GM18867 (cell line): ENCODE data around the gene PAMR1.
"Not testable (repeated sequence)": the region's sequence is repeated elsewhere in the genome, so short reads cannot be mapped to it uniquely, and the experiment has no call there.

Experiments
- ATAC-seq: cut with Tn5 transposase; IDR thresholded peaks from one replicate; pipeline ENCODE4 v1.9.1; 2021; ENCODE audit warnings: mild to moderate bottlenecking, moderate library complexity; ENCODE audit not compliant: unreplicated experiment

The PAMR1 gene

DNA sequence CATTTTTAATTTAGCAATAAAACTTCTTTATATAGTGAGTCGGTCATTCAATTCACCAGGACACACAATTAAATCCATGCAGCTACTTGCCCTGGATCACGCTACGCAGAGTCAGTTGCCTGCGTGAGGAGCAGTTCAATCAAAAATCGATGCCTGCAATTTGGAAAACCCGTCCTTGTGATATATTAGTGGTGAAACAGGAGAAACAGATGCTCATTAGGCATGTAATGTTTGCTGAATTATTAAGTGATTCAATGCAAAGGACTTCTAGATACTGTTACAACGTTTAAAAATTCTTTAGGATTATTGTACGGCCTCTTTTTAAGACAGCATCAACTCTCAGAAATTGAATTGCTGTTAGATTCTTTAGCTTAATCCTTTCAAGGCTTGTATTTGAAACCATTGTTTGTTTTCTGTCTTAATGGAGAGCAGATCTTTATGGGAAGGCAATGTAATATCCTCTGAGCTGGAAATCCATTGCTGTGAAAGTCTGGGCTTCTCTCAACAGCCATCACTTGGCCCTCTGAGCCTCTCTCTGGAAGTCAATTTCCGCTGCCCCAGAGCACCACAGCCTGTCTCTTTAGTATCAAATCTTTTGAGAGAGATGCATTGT lies 20.1 kb upstream of the PAMR1 start:
- ATAC-seq, result no peak

DNA sequence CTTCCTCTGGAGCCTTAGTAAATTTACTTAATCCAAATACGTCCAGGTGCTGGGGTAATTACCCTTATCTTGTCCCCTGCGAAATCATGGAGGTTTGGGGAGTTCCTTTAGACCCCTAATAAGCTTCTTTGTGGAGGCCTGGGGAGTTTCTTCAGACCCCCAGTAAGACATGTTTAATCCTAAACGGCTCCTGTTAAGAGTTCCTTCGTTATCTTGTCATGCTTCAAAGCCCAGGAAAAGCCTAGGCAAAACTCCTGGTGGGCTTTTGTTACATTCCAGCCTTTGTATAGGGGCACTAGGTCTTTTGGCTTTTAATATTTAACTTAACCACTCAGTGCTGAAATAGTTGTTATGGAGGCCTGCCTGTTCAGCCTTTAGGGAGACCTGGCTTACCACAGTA lies 18.1 kb upstream of the PAMR1 start:
- no peak for ATAC-seq

DNA sequence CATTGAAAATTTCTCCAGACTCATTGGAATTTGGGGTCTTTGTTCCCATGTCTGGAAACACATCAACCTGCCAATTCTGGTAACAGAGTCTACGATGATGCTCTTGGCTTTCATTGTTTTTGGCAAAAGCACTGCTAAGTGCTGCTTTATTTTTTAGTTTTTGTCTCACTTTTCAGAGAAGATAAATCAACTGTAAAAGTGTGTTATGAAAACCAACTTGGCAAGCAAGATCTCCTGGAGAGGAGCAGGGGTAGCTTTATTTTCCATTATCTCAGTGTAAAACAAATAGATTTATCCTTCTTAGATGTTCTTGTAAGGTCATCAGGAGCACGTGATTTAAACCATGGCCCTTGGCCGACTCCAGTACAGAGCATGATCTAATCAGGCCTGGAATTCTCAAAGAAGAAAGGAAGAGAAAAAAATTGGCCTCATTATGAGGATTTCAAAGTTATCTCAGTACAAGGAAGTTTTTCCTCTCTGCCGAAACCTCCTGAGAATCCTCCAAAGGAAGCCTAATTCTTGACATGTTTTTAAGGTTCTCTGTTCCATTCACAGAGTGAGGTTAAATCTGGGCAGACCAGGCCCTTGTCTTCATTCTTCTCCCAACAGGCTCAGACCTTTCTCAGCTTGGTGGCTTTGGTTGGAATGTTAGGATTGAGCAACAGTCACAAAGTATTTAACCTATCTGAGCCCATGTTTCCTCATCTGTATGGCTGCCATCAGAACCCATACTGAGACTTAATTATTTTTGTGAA lies 16.4 kb upstream of the PAMR1 start:
- ATAC-seq, result no peak

DNA sequence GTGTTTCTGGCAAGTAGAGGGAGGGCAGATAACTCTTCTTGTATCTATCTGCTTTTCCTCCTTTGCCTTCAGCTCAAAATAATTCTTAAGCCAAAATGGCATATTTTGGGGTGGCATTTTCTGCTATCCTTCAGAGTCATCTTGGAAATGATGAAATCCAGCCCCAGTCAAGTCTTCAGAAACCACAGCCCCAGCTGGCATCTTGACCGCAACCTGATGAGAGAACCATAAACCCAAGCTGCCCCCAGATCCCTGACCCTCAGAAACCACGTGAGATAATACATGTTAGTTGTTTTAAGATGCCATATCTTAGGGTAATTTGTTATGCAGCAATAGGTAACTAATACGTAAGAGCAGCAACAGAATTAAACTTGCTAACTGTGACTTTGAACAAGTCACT lies 15.1 kb upstream of the PAMR1 start:
- no peak for ATAC-seq

DNA sequence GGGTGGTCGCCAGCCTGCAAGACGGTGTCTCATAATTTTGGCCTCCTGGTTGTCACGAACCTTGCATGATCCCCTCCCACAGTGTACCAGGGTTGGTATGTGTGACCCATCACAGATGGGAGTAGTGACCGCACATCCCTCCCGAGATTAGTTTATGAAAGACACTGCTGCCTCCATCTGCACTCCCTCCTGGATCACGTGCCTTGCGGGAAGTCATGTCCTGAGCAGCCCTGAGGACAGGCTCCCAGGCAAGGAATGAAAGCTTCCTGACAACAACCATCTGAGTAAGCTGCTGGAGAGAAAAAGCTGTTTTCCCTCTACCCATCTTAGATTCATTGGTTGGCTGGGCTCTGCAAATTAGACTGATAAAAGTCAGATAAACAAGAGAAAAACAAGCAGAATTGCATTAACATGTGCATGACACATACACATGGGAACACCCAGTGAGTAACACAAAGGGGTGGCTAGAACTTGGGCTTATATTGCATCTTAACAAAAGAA lies 14.4 kb upstream of the PAMR1 start:
- no peak for ATAC-seq

DNA sequence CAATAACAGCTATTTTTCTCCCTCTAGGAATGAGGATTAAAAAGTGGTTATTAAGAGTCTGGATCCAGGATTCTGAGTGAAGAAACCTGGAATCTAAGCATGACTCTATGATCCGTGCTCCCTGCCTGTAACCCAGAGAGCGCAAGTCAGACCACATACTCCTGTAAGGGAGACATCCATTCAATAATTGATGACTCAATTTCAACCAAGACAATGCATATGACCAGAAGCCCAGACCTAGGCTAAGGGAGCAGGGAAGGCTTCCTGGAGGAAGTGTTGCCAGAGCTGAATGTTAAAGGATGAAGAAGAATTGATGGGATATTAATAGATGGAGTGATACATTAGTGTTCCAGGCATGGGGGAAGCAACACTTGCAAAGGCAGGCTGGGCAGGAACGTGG lies 13.8 kb upstream of the PAMR1 start:
- no peak for ATAC-seq

DNA sequence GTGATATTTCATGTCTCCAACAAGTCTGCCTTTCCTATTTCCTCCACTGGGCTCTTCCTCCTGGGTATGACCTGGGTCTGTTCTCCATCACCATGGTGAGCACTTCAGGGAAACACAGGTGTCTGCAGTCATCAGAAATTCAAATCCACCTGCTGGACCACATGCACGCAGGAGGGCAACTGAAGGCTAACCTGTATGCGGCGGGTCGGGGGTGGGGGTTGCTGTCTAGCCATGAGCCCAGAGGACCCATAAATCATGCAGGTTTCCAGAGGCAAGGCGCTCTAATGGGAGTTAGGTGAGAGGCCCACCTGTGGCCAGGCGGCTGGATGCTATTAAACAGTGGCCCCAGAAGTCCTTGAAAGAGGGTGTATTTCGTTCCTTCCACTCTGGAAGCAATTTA lies 11.1 kb upstream of the PAMR1 start:
- ATAC-seq, result no peak

DNA sequence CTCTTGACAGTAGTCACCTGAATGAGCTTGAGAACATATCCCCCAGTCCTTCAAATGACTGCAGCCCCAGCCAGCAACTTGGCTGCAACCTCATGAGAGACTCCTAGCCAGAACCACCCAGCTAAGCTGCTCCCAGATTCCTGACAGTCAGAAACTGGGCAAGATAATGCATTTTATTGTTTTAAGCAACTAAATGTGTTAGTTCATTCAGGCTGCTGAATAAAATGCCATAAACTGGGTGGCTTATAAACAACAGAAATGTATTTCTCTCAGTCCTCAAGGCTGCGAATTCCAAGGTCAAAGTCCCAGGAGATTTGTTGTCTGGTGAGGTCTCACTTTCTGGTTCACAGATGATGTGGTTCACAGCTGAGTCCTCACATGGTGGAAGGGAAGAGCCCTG lies 5.8 kb upstream of the PAMR1 start:
- no peak for ATAC-seq

DNA sequence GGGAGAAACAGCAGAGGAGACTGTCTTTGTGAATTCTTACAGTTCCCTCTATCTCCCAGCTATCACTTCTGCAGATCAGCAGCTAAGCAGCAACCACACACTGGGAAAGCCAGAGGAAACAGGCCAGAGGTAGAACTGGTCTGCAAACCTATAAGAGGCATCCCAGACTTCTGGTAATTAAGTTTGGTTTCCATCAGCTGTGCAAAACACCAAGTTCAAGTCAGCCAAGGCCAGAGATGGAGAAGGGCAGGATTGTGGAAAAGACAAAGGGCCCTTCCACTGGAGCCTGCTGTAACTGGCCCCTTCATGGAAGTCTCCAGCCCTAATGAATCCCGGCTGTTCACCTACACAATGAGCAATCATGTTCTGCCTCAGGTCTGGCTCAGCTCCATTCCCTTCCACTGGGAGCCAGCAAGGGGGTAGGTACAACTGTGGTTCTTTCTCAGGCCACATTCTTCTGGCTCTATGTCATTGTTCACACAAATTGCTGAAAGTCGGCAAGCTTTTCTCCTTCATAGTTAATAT lies 4.6 kb upstream of the PAMR1 start:
- ATAC-seq, result no peak

DNA sequence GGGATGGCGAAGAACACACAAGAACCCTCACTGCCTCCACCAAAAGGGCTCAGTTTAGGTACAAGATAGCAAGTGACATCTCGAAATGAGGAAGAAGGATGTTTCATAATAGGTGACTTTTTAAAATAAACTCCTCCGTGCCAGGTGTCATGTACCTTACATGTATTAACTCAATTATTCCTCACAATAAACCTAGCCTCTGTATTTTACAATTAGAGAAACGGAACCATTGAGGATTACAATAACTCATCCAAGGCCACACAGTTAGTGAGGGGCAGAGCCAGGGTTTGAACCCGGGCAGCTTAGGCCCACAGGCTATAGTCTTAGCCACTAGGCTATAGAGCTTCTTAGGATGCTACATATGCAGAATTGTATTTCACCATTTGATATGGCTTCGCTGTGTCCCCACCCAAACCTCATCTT lies 965 bp upstream of the PAMR1 start:
- no peak for ATAC-seq

DNA sequence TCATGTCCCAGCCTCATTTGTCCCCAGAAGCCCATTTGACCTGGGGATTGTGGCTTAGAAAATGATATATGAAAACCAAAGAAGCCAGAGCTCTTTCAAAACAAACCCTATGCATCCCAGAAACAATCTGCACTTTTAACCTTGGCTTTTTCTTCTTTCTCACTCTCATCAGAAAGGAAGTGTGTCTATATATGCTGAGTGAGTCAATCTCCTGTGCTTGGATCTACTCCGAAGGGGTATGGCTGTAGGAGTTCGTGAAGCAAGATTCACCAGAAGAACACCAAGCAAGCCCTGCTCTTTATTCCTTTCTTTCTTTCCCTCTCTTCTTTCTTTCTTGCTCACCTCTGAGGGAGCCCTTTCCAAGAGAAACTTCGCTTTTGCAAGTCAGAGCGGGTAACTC lies 636 bp downstream of the PAMR1 start:
- no peak for ATAC-seq

DNA sequence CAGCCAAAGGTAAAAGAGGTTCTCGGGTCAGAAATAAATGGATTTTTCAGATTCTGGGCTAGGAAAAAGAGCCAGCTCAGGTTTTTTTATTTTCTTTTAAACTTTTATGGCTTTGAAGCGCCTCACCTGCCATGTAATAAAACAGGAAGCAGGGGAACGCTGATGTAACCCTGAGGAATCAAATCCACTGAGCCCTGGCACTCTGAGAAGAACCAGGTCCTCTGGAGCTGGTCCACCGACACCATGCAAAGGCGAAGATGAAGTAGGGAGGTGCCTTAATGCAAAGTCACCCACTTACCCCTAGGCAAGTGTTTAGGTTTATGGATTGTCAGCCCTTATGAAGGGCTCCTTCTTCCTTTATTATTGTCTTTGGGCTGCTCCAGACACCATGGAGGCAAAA lies 1.6 kb downstream of the PAMR1 start:
- no peak for ATAC-seq

DNA sequence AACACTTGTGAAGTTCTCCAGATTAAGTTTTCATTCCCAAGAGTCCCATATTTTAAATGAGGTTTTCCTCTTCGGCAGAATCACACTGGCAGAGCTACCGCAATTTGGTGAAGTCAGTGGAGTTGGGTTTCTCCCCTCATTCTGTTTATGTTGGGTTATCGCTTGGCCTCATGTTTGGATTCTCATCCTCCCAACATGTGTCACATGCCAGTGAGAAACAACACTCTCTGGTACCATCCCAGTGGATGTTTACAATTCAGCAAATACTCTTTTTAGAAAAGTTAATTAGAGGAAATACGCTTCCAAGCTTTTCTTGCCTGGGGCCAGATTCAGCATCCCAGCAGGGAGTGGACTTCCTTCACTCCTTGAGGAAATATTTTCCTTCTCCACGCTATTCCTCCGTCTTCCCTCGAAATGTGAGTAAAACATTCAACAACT lies 2.1 kb downstream of the PAMR1 start:
- no peak for ATAC-seq

DNA sequence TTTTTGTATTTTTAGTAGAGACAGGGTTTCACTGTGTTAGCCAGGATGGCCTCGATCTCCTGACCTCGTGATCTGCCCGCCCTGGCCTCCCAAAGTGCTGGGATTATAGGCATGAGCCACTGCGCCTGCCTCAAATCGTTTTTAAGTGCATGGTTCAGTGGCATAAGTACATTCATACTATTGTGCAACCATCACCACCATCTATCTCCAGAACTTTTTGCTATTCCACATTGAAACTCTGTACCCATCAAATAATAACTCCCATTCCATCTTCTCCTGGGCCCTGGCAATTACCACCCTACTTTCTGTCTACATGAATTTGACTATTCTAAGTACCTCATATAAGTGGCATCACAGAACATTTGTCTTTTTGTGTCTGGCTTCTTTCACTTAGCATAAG lies 3.3 kb downstream of the PAMR1 start:
- not testable (repeated sequence) for ATAC-seq

DNA sequence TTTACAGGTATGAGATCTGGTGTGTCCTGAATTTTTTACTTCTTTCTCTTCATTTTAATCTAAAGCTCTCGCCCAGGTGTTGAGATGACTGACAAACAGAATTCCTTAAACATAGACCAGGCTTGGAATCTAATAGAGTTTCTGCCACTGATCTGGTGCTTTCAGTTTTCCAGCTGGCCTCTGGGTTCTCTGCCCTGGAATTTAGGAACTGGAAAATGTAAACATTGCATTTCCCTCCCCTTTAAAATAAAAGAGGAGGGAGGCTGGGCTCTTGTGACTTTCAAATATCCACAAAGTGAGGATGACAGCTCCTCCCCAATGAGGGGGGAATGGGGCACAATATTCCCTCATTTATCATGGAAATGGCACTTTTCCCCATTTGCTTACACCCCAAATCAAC lies 5.0 kb downstream of the PAMR1 start:
- ATAC-seq, result no peak

DNA sequence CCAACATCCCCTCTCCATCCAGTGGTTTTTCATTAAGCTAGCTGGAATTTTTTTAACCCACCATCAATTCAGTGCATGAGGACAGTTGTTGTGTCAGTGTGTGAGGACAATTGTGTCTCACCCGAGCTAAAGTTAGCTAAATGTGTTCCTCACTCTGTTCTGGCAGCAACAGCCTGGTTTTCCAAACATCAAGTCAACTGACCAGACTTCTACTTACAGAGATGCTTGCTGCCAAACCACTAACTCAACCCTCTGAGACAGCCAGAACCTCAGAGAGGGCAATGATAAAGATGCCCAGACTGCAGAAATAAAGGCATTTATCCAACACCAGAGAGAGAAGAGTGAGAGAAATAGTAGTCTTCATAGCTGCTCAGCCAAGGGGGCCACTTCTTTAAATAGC lies 6.7 kb downstream of the PAMR1 start:
- no peak for ATAC-seq

DNA sequence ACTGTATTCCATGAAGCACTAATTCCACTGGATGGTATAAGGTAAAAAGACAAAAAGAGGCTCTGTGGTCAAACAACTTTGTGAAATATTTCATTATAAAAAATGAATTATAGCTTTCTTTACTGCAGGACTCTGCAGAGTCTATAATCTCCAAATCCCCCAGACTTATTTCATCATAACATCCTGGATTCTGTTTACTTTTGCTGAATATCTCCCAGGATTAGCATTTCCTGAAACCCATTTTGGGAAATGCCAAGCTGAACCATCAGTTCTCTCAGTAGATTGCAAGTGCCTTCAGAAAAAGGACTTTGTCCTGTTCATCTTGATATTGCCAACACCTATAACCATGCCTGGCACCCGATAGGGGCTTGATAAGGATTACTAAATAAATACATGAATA lies 7.9 kb downstream of the PAMR1 start:
- no peak for ATAC-seq

DNA sequence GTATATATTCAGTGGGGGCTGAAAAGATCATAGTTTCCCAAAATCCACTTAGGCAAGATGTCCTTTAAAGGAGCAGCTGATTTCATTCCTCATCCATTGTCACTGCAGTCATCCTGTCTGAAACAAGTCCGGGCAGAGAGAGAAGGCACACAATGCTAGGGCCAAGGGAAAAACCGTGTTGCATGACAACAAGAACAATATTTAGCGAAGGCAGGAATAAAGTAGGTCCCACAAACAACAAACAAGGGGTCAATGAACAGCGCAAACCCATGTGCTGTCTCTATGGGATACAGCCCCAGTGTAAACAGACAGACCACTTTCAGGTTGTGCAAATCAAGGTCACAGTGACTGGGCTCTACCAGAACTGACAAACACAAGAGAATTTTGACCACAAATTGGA lies 9.0 kb downstream of the PAMR1 start:
- ATAC-seq, result no peak

DNA sequence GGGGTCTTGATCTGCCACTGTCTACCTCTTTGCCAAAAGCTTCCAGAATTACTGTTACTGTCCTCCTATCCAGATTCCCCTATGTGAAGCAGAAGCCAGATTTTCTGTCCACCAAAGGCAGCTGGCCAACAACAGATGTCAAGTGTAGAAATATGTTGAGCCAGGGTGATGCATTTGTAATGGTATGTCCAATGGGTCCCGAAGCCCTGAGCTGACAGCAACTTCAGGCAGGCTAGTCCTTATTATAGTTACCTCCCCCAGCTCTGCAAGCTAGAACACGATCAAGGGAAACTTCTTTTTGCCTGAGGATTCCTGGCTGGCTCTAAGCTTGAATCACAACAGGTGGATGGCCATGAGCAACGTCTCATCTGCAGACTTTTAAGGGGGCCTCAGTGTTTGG lies 10.2 kb downstream of the PAMR1 start:
- no peak for ATAC-seq

DNA sequence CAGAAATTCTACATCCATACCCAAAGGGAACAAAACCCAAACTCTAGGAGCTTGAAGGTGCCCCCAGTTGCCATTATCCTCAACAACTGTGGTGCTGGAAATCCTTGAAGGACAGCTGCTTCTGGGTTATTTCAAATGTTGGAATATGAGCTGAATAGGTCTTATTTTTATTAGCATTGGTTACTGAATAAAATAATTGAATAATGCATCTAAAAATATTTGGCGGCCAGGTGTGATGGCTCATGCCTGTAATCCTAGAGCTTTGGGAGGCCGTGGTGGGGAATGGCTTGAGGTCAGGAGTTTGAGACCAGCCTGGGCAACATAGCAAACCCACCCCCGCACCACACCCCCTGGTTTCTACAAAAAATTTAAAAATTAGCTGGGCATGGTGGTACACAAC lies 10.9 kb downstream of the PAMR1 start:
- ATAC-seq, result no peak

DNA sequence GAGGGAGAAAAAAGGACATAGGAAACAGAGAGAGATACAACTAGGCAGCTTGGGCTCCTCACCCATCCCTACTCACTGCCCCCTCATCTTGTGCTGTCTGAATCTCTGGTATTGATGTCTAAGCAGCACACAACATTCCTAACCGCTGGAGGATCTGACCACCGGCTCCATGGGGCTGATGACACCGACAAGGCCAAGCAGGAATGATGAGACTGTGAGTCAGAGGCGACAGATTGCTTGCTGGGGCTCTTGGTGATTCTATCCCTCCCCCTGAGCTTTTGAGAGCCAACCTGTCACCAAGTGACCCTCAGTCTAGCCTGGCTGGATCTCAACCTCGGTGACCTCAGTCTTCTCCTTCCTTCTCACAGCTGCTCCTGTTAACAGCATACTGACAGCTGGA lies 13.8 kb downstream of the PAMR1 start:
- ATAC-seq, result no peak

DNA sequence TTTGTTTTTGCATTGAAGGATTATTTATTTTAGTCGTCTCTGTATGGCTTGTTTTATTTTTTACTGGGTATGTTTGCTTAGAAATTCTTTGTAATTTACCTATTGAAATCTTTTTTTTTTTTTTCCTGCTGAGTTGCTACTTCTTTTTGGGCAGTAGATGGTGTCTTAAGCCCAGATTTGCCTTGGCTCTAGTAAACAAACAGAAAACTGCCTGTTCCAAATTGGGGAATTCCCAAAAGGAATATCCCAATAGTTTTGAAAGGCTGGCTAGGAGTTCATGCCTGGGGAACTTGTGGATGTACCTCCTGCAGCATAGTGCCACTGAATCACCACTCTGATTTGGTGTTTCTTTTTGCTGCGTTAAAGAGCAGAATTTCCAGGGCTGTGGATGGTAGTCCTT lies 17.7 kb downstream of the PAMR1 start:
- no peak for ATAC-seq
